Measurements from ENCODE around the gene TMEM100.

TMEM100 gene

DNA sequence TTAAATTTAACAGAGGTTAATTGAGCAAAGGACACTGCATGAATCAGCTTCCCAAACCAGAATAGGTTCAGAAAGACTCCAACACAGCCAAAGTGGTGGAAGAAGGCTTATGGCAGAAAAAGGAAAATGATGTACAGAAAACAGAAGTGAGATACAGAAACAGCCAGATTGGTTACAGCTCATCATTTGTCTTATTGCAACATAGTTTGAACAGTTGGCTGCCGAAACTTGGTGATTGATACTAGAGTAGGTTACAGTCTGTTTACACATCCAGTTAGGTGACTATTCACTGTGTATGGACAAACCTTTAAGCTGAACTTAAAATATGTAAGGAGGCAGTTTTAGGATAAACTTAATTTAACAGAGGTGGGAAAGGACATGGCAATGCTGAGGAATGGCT lies 18.3 kb downstream of the TMEM100 start:
- no peak for TF ChIP-seq EZH2 (IDR thresholded peaks at IDR 0.05; ENCODE audit: borderline replicate concordance, low read depth, low read length, severe bottlenecking)
- TF ChIP-seq, protein P1, sequence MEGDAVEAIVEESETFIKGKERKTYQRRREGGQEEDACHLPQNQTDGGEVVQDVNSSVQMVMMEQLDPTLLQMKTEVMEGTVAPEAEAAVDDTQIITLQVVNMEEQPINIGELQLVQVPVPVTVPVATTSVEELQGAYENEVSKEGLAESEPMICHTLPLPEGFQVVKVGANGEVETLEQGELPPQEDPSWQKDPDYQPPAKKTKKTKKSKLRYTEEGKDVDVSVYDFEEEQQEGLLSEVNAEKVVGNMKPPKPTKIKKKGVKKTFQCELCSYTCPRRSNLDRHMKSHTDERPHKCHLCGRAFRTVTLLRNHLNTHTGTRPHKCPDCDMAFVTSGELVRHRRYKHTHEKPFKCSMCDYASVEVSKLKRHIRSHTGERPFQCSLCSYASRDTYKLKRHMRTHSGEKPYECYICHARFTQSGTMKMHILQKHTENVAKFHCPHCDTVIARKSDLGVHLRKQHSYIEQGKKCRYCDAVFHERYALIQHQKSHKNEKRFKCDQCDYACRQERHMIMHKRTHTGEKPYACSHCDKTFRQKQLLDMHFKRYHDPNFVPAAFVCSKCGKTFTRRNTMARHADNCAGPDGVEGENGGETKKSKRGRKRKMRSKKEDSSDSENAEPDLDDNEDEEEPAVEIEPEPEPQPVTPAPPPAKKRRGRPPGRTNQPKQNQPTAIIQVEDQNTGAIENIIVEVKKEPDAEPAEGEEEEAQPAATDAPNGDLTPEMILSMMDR (IDR thresholded peaks at IDR 0.05; ENCODE audit: borderline replicate concordance, extremely low read depth, low read length, poor library complexity, severe bottlenecking), result no peak
- Histone ChIP-seq H3K9me3 (ENCODE audit: insufficient read depth, low read length, severe bottlenecking) (no peaks in the 10 kb centered on the region), H3K79me2 (ENCODE audit: insufficient read depth, low read length) (no peaks in the 10 kb centered on the region), H3K27me3 (ENCODE audit: insufficient read depth, low read length, poor library complexity) (no peaks in the 10 kb centered on the region), H3K4me3 (ENCODE audit: low read depth in 1 of 2, low read length in 2 of 2) (no peak overlapping the region), H3K27ac (ENCODE audit: low read length) (no peak overlapping the region), H3K4me2 (ENCODE audit: insufficient read depth, low read length) (no peak overlapping the region), H3K4me1 (ENCODE audit: insufficient read depth, low read length) (no peaks in the 10 kb centered on the region), H4K20me1 (ENCODE audit: insufficient read depth, low read length) (no peaks in the 10 kb centered on the region), H3K36me3 (ENCODE audit: insufficient read depth, low read length) (no peaks in the 10 kb centered on the region), H3K9ac (ENCODE audit: low read depth, low read length) (no peak overlapping the region), H2AFZ (ENCODE audit: low read depth, low read length) (no peak overlapping the region)
- ATAC-seq (ENCODE audit: insufficient read depth, low read depth), result no peak
- no peak for DNase-seq

DNA sequence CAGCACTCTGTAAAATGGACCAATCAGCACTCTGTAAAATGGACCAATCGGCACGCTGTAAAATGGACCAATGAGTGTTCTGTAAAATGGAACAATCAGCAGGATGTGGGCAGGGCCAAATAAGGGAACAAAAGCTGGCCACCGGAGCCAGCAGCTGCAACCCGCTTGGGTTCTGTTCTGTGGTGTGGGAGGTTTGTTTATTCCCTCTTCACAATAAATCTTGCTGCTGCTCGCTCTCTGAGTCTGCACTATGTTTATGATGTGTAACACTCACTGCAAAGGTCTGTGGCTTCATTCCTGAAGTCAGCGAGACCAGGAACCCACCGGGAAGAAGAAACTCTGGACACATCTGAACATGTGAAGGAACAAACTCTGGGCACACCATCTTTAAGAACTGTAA lies 20.5 kb downstream of the TMEM100 start:
- H3K36me3 ChIP-seq (ENCODE audit: insufficient read depth, low read length), result no peaks in the 10 kb centered on the region
- no peak for TF ChIP-seq EZH2 (IDR thresholded peaks at IDR 0.05; ENCODE audit: borderline replicate concordance, low read depth, low read length, severe bottlenecking)
- TF ChIP-seq, protein P1 (IDR thresholded peaks at IDR 0.05; ENCODE audit: borderline replicate concordance, extremely low read depth, low read length, poor library complexity, severe bottlenecking), result no peak
- H3K27me3 ChIP-seq (ENCODE audit: insufficient read depth, low read length, poor library complexity), result no peaks in the 10 kb centered on the region
- no peak overlapping the region for H3K4me2 ChIP-seq (ENCODE audit: insufficient read depth, low read length)
- H3K4me1 ChIP-seq (ENCODE audit: insufficient read depth, low read length), result no peaks in the 10 kb centered on the region
- H3K9me3 ChIP-seq (ENCODE audit: insufficient read depth, low read length, severe bottlenecking), result no peaks in the 10 kb centered on the region
- DNase-seq (no peak), ATAC-seq (ENCODE audit: insufficient read depth, low read depth) (no peak)
- H2AFZ ChIP-seq (ENCODE audit: low read depth, low read length), result no peak overlapping the region
- H3K4me3 ChIP-seq (ENCODE audit: low read depth in 1 of 2, low read length in 2 of 2), result no peak overlapping the region
- H3K9ac ChIP-seq (ENCODE audit: low read depth, low read length), result no peak overlapping the region
- no peak overlapping the region for H3K27ac ChIP-seq (ENCODE audit: low read length)
- H4K20me1 ChIP-seq (ENCODE audit: insufficient read depth, low read length), result no peaks in the 10 kb centered on the region
- no peaks in the 10 kb centered on the region for H3K79me2 ChIP-seq (ENCODE audit: insufficient read depth, low read length)

DNA sequence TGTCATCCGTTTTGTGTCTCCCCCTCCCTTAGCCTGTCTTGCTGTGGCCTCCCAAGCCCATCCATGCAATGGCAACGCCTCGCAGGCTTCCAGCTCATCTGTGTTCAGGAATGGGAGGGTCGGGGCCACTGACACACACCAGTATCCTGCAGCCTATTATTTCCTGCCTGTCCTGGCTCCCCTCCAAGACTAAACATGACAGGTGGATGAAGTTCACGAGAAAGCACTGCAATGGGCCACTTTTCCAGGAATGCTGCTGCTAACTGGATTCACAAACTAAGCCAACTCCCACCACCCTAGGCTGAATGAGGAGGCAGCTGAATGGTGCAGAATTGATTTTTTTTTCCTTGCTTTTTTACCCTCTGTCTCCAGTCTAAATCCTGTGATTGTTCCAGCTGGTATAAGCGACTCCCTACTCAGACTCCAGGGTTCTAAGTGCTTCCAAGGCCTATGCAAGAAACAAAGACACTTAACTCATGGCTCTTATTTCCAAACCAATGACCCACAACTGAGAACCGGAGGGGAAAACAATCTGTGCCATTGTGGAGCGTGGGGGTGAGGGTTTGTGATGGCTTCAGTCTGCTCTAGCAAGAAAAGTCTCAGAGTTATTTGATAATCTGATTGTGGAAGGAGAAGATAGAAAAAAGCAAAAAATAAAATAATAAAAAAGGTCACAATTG lies 23.3 kb downstream of the TMEM100 start:
- Histone ChIP-seq H3K9me3 (ENCODE audit: insufficient read depth, low read length, severe bottlenecking) (no peaks in the 10 kb centered on the region), H3K4me3 (ENCODE audit: low read depth in 1 of 2, low read length in 2 of 2) (no peak overlapping the region), H3K27ac (ENCODE audit: low read length) (no peak overlapping the region), H3K27me3 (ENCODE audit: insufficient read depth, low read length, poor library complexity) (no peaks in the 10 kb centered on the region), H3K36me3 (ENCODE audit: insufficient read depth, low read length) (no peaks in the 10 kb centered on the region), H2AFZ (ENCODE audit: low read depth, low read length) (no peak overlapping the region), H4K20me1 (ENCODE audit: insufficient read depth, low read length) (no peaks in the 10 kb centered on the region), H3K4me1 (ENCODE audit: insufficient read depth, low read length) (no peaks in the 10 kb centered on the region), H3K4me2 (ENCODE audit: insufficient read depth, low read length) (no peak overlapping the region), H3K79me2 (ENCODE audit: insufficient read depth, low read length) (no peaks in the 10 kb centered on the region), H3K9ac (ENCODE audit: low read depth, low read length) (no peak overlapping the region)
- TF ChIP-seq EZH2 (IDR thresholded peaks at IDR 0.05; ENCODE audit: borderline replicate concordance, low read depth, low read length, severe bottlenecking), result no peak
- TF ChIP-seq, protein P1 (IDR thresholded peaks at IDR 0.05; ENCODE audit: borderline replicate concordance, extremely low read depth, low read length, poor library complexity, severe bottlenecking), result no peak
- ATAC-seq (ENCODE audit: insufficient read depth, low read depth), result no peak
- DNase-seq, result no peak

All from DND-41 (cell line).